ENCODE data around the gene RPL5. TPM values are rescaled to one million over a fixed set of nuclear protein-coding genes. Genes with fewer than 3 reads are reported as not detected.

Gene RPL5
- total RNA-seq, 1 experiment from 2014 or later, result 1,169 TPM

- DNase-seq (ENCODE audit: low spot score), result no peak
Measured at GRCh38 chr1:92820024-92820423, 11.8 kb upstream of the RPL5 start.

DNA sequence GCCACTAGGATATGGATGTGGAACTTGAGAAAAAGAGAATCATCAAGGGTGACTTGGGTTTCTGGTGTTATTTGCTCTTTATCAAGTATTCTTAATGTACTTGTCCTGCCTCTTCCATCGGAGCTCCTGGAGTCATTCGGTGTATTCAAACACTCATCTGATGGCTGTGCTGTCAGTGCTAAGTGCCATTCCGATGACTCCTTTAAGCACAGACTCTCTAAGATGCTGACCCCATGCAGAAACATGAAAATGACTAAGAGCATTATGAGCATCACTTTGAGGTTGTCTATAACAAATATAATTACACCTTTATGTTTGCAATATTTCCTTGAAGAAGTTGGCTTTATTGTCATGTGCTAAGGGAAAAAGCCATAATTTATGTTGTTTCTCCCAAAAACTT lies 11.3 kb upstream of the RPL5 start:
- no peak for DNase-seq (ENCODE audit: low spot score)

- DNase-seq (ENCODE audit: low spot score), result no peak
Measured at GRCh38 chr1:92822879-92823278, 9.0 kb upstream of the RPL5 start.

DNA sequence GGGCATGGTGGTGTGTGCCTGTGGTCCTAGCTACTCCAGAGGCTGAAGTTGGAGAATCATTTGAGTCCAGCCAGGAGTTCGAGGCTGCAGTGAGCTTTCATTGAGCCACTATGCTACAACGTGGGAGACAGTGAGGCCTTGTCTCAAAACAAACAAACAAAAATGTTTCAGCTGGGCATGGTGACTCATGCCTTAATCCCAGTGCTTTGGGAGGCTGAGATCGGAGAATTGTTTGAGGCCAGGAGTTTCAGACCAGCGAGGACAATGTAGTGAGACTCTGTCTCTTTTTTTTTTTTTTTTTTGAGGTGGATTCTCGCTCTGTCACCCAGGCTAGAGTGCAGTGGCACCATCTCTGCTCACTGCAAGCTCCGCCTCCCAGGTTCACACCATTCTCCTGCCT lies 5.0 kb upstream of the RPL5 start:
- DNase-seq (ENCODE audit: low spot score), result no peak

- DNase-seq (ENCODE audit: low spot score), result no peak
Measured at GRCh38 chr1:92831368-92831761, 475 bp upstream of the RPL5 start.

- DNase-seq (ENCODE audit: low spot score), result peak; percentile 23
Measured at GRCh38 chr1:92832537-92833114, 786 bp downstream of the RPL5 start.

DNA sequence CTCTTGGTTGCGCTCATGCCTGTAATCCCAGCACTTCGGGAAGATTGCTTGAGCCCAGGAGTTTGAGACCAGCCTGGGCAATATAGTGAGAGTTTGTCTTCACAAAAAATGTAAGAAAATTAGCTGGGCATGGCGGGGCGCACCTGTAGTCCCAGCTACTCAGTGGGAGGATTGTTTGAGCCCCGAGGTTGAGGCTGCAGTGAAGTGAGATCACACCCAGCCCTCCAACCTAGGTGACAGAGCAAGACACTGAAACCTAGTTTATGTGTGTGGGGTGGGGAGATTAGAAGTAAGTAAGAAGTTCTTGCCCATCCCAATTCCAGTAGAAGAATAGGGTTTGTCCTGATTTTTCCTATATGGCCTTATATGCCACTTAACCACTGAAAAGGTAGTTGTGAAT lies 2.0 kb downstream of the RPL5 start:
- no peak for DNase-seq (ENCODE audit: low spot score)

DNA sequence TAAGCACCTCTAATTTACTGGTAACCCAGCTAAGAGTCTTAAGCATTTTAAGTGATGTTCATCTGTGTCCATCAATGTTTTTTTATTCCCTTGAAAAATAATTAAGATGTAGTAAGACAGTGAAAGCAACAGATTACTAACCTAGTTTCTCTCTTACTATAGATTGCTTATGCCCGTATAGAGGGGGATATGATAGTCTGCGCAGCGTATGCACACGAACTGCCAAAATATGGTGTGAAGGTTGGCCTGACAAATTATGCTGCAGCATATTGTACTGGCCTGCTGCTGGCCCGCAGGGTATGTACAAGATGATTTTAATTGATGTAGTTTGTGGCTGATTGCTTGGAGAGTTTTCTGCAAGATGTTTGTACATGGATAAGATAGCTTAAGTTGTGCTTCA lies 2.8 kb downstream of the RPL5 start:
- no peak for DNase-seq (ENCODE audit: low spot score)

DNA sequence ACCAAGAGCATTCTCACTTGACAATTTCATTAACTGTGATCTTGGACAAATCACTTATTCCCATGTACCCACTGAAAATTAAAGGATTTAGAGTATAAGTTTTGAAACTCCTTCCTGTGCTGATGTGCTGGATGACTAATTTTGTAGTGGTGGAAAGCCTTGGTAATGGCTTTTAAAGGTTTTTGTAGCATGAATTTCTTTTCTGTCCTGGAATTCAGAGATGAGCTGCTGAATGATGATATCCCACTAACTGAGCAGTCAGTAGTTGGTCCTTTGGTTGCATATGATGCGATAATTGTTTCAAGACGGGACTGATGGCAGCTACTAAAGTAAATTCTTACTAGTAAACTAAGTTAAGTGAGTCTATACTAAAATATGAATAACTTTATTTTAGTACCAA lies 5.2 kb downstream of the RPL5 start:
- DNase-seq (ENCODE audit: low spot score), result no peak

GRCh38 chr1:92838519-92838918 lies 6.7 kb downstream of the RPL5 start:
- no peak for DNase-seq (ENCODE audit: low spot score)

GRCh38 chr1:92839442-92839841 lies 7.6 kb downstream of the RPL5 start:
- DNase-seq (ENCODE audit: low spot score), result no peak

GRCh38 chr1:92840600-92840999 lies 8.8 kb downstream of the RPL5 start:
- no peak for DNase-seq (ENCODE audit: low spot score)

DNA sequence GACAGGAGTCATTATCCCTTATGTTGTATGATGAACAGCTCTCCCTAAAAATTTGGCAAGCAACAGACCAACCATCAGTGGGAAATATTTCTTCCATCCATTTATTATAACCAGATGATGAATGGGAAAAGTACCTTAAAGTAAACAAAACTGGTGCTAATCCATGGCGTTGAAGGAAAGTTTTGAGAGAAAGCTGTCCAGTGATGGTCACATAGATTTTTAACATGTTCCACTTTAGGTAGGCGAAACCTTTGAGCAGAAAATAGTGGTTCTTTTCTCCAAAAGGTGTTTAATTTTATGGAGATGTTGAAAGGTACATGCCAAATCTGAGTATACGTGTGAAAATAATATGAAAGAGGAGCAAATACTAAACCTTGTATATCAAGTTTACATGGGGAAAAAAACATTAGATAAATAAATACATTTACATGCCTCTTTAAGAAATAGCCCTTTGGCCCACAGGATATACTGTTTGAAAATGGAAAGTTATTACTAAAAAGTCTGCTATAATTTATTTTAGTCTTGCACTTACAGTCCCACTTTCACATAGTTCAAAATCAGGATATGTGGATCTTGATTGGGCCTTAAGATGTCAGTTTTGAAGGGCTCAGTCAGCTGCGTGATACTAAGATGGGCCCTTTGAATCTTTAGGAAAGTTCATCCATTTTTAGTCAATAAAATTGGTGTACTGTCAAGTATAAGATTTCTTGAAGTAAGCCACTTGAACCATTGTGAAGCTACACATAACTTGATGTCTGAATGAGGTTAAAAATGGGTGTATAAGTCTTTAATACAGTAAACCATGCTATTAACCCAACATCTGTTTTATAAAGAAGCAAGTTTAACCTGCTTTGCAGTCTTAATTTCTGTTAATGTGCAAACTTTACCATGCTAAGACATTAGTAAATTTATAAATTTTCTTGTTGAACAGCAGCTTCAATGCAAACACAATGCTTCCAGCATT lies 10.5 kb downstream of the RPL5 start:
- DNase-seq (ENCODE audit: low spot score), result no peak

DNA sequence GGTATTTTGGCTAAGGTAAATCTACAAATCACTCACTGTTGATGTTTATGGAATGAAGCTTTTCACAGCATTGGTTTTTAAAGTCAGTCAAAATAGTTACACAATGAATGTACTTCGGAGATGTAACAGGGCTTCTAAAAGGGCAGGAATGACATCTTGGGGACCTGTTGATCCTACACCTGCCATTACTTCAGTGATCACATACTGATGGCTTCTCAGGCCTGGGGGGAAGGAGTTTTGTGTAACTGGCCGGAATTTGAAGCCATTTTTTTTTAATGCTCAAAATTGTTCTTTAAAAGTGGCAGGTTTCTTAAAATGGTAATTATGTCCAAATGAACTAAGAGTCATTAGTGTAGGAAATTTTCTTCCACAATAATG lies 11.2 kb downstream of the RPL5 start:
- DNase-seq (ENCODE audit: low spot score), result no peak

- no peak for DNase-seq (ENCODE audit: low spot score)
Measured at GRCh38 chr1:92843429-92844352, 11.9 kb downstream of the RPL5 start.

DNA sequence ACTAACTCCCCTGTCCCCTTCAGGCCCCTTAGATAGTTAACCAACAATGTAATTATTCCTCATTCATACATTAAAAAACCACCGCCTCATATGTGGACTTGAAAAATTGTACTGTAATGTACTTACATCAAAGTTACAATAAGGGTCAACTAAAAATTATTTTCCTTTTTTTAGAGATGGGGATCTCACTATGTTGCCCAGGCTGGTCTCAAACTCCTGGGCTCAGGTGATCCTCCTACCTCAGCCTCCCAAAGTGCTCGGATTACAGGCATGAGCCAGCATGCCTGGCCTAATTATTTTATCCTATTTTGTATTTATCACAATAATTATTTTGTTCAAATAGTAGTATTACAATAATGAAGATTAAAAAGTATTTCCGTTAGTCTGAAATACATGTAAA lies 12.6 kb downstream of the RPL5 start:
- DNase-seq (ENCODE audit: low spot score), result no peak

DNA sequence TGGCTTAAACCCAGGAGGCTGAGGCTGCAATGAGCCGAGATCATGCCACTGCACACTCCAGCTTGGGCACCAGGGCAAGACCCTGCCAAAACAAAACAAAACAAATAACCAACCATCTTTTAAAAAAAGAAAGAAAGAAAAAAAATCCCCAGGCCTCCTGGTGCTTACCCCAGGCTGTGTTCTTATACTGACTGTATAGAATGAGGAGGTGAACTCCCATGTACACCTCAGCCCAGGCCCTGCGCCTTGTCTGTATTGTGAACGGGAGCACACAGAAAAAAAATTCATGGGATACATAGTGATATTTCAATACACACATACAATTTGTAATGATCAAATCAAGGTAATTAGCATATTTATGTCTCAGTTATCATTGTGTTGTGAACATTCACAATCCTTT lies 14.1 kb downstream of the RPL5 start:
- no peak for DNase-seq (ENCODE audit: low spot score)

DNA sequence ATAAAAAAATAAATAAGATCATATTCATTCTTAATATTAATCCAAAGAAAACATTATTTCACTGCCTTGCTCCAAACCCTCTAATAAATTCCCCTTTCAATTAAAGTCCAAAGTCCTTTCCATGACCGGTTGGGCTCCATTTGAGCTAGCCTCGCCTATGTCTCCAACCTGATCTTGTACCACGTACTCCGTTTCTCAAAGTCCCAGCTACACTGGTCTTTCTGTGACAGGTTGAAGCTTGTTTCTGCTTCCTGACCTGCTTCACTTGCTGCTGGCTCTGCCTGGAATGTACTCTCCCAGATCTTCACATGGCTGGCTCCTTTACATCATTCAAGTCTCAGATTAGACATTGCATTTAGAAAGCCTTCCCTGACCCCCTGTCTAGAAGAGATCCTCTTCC lies 16.4 kb downstream of the RPL5 start:
- peak; percentile 58 for DNase-seq (ENCODE audit: low spot score)

DNA sequence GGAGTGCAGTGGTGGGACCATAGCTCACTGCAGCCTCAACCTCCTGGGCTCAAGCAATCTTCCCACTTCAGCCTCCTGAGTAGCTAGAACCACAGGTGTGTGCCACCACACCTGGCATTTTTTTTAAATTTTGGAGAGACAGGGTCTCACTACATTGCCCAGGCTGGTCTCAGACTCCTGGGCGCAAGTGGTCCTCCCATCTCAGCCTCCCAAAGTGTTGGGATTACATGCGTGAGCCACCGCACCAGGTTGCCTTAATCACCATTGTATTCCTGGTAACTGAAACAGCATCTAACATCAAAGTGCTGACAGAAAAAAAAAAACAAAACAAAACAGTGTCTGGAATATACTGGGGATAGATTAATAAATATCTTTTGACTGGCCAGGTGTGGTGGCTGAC lies 18.2 kb downstream of the RPL5 start:
- DNase-seq (ENCODE audit: low spot score), result no peak

DNA sequence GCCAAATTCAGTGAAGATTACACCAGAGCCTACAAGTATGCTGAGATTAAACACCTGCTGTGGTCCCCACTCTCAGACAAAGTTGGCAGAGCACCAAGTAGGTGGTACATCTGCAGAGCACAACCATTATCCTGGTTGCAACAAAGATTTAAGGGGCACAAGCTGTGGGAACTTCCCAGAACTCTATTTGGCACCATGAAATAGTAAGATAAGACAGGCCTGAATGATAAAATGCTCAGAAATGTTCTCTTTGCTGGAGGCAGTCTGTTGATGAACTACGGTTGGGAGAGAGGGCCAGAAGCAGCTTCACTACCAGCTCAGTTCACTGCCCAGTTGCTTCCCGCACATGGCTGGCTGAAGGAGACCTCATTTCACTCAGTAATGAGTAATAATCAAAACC lies 19.9 kb downstream of the RPL5 start:
- DNase-seq (ENCODE audit: low spot score), result no peak

GRCh38 chr1:92853299-92853698 lies 21.5 kb downstream of the RPL5 start:
- no peak for DNase-seq (ENCODE audit: low spot score)

- no peak for DNase-seq (ENCODE audit: low spot score)
Measured at GRCh38 chr1:92854101-92854785, 22.4 kb downstream of the RPL5 start.

Data from HT-29 (cell line).